NCI-H526 treated with DMSO at 0.1 percent for 48 hours (cell line): Measurements from ENCODE around the gene PRSS3.
"Not testable (repeated sequence)": the region's sequence is repeated elsewhere in the genome, so short reads cannot be mapped to it uniquely, and the experiment has no call there.

Source experiments
- DNase-seq: peaks from one replicate; lab custom pipeline; 2025; lab: John Stamatoyannopoulos, UW

The PRSS3 gene

DNA sequence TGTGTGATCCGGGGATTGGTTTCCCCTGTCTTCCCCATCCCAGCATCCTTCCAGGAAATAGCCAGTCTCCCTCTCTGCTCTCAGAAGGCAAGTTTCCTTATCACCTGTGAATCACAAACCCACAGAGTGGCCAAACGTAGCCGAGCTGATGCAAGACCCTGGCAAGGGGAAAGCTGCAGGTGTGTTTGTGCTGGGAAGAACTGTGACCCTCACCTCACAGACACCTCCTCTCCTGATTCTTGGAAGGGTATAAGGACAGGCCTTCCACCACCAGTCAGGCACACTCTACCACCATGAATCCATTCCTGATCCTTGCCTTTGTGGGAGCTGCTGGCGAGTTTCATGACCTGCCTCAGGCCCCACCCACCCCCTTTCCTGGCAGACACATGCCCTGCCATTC is at the start of gene PRSS3:
Gene PRSS3 (plus strand): TSS at position 281 of the 400 bp plus-strand sequence. CDS start 13 bp downstream, at position 294.
- DNase-seq = no peak

DNA sequence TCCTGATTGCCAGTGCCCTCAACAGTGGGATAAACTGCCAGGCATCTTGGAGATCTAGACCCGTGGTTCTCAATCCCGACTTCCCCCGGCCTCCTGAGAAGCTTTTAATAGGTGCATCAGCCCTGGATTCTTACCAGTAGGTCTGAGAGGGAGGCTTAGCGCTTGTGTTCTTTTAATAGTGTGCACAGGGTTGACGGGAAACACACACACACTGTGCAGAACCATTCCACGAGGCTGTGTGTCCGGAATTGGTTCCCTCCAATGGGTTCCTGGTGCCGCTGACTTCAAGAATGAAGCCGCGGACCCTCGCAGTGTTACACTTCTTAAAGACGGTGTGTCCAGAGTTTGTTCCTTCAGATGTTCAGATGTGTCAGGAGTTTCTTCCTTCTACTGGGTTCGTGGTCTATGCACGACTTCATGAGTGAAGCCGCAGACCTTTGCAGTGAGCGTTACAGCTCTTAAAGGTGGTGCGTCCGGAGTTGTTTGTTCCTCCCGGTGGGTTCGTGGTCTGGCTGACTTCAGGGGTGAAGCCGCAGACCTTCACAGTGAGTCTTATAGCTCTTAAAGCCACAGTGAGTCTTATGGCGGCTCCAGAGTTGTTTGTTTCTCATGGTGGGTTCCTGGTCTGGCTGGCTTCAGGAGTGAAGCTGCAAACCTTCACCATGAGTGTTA is 46.6 kb upstream of the PRSS3 start:
- DNase-seq = no peak

DNA sequence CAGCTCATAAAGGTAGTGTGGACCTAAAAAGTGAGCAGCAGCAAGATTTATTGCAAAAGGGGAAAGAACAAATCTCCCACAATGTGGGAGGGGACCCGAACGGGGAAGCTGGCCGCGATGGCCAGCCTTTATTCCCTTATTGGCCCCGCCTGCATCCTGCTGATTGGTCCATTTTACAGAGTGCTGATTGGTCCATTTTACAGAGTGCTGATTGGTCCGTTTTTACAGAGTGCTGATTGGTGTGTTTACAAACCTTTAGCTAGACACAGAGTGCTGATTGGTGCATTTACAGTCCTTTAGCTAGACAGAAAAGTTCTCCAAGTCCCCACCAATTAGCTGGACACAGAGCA is 46.1 kb upstream of the PRSS3 start:
- not testable (repeated sequence) for DNase-seq

DNA sequence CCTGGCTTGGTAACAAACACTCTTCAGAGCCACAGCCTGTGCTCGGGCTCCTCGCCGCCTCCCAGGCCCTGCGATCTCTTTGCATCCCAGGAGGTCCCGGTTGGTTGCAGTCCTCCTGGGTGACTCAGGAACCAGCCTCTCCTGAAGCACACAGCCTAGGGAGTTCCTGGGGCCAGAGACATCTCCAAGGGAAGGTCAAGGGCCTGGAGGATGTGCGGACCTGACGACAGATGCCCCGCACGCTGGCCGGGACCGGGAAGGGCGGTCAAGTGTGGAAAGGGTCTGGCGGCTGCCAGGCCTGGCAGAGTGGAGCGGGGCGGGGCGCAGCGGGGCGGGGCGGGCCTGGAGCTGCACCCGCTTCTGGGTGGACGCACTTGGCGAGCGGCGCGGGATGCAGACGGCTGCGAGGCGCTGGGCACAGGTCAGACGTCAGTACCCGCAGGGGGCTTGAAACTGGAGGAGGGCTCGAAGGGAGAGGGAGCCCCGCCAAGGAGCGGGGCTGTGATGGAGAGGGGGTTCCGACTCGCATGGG is 45.0 kb upstream of the PRSS3 start:
- peak; percentile 41 for DNase-seq

DNA sequence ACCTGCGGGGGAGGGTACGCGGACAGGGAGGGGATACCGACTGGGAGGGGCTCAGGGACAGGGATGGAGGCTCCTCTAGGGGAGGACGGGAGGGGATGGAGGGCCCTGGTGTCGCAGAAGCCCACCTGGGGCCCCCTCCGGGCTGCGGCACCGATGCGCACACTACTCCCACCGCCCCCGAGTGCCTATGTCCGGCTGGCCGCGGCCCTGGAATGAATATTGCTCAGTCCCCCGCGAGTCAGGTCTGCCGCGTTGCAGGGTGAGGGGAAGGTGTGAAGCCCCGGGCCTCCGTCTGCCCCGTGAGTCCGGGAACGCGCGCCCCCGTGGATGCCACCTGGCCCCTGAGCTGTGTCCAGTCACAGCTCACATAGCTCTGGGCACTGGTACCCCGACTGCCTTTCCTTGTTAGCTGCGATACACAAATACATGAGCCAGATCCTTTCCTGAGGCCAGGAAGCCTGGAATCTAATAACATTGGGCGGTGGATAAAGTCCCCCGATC is 44.5 kb upstream of the PRSS3 start:
- no peak for DNase-seq

DNA sequence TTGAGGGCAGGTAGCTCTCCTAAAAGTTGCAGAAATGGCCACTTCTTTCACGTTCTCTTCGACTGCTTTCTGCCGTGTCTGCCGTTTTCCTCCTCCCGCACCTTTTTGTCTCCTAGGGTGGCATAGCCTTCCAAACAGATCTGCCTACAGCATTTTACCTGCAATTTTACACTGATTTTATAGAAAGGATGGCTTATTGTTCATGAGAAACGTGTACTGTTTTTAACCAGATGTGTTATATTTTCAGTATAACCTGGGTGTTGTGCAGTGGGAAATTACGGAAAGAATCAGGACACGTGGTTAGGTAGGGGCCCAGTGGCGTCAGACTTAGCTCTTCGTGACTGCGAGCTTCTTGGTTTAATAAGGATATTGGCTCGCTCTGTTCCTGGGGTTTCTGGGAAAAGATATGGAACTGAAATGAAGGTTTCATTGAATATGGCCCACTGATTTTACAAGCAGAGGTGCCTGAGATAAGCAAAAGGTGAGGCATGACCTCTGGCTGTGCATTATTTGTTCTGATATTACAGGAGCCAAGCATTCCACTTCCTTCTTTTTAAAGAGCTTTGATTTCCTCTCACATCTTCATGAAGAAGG is 43.7 kb upstream of the PRSS3 start:
- peak; percentile 59 for DNase-seq

DNA sequence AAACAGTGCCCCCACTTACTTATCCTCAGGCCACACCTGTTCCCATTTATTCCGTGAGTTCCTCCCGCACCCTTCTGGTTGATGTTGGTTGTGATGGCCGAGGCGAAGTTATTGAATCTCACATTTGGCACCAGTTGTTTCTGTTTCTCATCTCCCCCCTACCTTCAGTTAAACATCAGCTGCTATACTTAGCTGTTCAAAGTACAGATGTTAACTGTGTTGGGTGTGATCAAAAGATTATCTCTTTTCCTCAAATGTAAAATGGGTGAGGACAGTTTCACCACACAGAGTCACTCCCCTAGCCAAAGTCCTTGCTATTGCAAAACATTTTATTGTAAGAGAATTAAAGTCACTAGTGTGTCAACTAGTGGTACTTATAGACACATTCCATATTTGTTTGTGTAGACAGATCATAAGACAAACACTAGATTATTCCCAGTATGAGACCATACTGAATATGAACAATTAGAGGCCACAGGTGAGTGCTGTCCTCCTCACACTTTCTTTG is 43.2 kb upstream of the PRSS3 start:
- no peak for DNase-seq

DNA sequence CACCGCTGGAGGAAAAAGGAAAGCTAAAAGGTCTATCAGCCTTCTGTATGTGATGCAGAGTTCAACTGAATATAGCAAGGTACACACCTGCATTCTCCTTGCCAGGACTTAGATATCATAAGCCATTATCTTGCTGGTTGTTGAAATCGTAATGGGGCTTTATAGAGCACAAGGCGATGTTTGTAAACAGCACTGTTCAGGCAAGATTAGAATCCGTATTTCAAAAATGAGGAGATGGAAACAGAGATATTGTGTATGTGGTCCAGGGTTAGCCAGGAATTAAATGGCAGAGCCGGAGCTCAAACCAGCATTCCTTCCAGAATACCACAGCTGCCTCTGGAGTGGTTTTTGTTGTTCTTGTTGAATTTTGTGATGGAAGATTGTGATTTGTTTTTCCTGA is 42.6 kb upstream of the PRSS3 start:
- DNase-seq = not testable (repeated sequence)

DNA sequence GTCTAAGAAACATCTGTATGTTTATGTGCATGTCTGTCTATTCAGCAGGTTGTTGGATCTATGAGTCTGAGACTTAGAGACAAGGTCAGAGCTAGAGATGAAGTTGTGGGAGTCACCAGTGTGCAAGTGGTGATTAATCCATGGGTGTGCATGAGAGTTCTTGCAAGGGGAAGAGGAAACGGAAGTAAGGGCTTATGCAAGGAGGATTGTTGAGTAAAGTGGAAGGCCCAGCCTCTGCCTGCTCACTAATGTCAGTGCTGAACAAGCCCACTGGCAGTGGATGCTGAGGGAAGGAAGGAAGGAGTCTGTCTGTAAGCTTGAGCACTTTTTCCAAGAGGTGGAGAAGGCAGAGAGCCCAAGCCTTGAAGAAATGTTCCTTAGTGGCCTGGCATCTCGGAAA is 35.7 kb upstream of the PRSS3 start:
- not testable (repeated sequence) for DNase-seq

DNA sequence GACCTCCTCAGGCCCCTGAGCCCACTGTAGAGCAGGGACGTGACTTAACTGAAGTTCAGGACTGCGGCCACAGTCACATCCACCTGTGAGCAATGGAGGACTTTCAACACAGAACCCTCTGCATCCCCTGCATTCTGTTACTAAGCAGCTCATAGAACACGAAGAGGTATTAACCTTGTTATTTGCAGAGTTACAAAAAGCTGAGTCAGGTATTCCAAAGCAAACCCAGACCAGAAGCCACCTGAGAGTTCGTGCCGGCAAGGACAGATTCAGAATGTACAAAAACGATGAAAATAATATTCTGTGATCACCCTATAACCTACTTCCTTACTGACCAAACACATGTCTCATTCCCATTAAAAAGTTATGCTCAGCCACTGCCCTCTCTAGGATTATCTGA is 33.0 kb upstream of the PRSS3 start:
- no peak for DNase-seq

DNA sequence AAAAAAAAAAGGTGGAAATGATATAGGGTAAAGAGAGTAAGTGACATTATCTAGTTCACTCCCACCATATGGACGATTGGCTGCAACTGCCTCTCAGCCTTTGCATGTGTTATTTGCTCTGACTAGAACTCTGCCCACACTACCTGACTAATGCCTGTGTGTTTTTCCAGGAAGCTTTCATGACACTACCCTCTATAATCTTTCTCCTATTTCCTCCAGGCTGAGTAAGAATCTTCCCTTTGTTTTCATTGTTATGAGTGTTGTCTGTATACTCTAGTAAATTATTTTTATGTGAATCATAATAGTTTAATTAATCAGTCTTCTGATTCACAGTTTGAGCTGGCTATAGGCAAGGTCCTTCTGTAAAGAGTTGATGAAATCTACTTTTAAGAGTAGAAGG is 31.7 kb upstream of the PRSS3 start:
- DNase-seq = not testable (repeated sequence)

DNA sequence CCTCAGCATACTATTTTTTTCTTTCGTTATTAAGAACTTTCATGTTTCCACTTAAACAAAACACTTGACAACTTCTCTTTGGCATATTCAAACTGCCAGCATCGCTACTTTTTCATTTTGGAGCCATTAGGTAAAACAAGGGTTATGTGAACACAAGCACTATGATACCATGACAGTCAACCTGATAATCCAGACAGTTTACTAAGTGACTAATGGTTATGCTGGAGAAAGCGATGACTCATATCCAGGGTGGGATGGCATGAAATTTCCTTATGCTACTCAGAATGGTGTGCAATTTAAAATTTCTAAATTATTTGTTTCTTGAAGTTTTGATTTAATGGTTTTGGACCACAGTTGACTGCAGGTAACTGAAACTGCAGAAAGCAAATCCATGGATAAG is 29.9 kb upstream of the PRSS3 start:
- DNase-seq = no peak

DNA sequence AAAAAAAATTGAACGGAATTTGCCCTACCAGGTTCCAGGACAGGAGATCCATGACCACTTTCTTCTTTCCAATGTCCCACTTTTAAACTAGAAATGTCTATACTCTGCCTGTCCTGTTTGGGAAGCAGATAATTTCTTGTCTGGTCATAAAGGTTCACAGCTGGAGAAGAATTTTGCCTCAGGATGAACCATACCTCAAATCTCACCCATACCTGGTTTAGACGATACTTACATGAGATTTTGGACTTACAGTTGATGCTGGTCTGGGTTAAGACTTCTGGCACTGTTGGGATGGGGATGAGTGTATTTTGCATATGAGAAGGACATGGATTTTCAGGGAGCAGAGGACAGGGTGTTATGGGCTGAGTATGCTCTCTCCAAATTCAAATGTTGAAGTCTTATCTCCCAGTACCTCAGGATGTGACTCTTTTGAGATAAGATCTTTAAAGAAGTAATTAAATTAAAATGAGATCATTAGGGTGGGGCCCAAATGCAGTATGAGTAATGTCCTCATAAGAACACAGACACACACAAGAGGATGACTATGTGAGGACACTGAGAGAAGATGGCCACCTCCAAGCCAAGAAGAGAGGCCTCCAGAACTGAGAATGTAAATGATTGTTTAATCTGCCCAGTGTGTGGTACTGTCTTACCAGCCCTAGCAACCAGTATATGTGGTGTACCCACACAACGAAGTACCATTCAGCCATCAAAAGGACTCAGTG is 25.0 kb upstream of the PRSS3 start:
- not testable (repeated sequence) for DNase-seq

DNA sequence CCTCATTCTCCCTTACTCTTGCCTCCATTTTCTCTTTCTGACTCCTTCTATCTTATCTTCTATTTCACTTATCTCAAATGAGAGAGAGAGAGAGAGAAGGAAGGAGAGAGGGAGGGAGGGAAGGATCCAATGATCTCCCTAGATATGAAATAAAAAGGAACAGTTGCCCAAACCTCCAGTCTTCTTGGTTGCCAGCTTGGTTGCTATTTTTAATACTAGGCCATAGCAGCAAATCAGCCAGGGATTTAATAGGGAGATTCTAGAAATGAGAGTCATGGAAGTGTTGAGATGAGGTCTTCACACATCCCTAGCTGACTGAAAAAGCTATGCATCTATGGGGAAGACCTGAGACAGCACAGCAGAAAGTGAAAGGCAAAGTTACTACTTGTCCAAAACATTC is 22.2 kb upstream of the PRSS3 start:
- not testable (repeated sequence) for DNase-seq

DNA sequence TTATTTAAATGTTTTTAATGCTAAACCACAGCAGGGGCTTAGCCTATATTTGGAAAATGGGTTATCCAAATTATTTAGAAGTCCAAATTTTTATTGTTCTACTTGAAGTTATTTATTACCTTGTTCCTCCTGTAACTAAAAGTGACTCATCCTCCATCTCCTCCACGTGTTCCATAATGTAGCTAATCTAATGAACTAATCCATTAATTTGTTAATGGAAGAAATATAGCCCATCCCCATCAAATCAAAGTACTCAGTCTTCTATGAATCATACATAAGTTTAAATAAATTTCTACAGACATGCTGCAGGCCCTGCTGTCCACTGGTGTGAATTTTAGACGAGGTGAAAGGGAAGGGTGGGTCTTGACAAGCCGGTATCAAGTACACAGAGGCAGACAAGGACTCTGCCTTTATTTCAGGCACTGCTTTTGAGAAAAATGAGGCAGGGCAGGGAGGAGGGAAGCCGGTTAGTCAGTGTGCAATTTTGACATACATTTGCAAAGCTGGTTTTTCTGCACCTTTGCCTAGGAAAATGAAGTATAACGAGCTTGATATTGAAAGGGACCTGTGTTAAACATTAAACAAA is 21.2 kb upstream of the PRSS3 start:
- DNase-seq = peak; percentile 91

DNA sequence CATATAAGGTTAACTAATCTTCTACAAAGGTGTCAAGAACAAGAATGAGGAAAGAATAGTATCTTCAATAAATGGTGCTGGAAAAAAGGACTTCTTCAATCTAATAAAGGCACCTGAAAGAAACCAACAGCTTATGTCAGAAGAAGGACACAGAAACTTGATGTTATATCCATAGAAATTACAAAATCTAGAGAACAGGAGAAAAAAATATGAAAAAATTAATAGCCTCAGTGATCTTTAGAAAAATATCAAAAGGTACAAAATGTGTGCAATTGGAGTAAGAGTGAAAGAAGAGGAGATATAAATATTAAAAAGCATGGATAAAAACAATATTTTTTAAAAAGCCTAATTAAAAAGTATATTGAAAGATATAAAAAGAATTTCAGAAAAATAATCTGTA is 18.8 kb upstream of the PRSS3 start:
- no peak for DNase-seq

DNA sequence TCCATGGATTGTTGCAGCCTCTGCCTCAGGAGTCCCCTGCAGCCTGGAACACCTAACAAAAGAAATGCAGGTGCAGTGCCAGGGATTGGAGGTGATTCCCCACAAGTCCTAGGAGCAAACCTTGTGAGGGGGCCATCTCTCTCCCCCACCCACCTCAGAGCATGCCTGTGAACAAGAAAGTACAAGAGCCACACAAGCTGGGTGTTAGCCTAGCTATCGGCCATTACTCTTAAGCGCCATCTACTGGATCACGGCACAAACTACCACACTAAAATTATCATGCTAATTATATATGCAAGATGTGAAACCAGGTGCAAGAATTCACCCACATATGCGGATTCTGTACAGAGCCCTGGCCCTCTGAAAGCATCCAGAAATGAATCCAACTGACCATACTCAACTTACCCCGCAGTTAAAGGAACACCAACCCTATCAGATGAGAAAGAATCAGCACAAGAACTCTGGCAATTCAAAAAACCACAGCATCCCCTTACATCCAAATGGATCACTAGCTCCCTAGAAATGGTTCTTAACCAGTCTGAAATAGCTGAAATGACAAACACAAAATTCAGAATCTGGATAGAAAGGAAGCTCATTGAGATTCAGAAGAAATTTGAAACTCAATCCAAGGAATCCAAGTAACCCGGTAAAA is 16.5 kb upstream of the PRSS3 start:
- peak; percentile 68 for DNase-seq

DNA sequence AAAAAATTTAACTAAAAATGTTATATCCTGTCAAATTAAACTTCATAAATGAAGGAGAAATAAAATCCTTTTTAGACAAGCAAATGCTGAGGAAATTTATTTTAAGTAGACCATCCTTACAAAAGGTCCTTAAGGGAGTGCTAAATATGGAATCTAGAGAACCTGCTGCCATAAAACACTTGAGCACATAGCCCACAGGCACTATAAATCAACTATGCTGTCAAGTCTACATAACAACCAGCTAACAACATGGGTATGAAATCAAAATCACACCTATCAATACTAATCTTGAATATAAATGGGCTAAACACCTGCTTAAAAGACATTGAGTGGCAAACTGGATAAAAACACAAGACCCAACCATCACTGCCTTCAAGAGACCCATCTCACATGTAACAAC is 15.1 kb upstream of the PRSS3 start:
- no peak for DNase-seq

DNA sequence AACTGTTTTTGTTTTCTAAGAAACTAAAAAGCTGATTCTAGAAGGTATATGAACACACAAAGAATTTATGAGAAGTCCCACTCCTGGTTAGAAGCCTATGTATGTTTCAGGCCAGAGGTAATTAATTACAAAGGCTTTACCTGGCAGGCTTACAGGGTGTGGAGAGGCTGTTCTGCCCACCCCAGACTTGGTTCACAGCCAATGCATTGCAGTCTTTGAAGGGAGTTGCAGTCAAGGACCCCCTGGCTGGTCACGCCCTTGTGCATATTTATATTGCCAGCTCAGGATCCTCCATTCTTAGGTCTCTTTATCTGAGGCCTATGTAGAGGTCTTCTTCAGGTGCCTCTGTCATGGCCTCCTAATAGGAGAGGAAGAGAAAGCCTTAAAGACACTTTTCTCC is 13.6 kb upstream of the PRSS3 start:
- no peak for DNase-seq

DNA sequence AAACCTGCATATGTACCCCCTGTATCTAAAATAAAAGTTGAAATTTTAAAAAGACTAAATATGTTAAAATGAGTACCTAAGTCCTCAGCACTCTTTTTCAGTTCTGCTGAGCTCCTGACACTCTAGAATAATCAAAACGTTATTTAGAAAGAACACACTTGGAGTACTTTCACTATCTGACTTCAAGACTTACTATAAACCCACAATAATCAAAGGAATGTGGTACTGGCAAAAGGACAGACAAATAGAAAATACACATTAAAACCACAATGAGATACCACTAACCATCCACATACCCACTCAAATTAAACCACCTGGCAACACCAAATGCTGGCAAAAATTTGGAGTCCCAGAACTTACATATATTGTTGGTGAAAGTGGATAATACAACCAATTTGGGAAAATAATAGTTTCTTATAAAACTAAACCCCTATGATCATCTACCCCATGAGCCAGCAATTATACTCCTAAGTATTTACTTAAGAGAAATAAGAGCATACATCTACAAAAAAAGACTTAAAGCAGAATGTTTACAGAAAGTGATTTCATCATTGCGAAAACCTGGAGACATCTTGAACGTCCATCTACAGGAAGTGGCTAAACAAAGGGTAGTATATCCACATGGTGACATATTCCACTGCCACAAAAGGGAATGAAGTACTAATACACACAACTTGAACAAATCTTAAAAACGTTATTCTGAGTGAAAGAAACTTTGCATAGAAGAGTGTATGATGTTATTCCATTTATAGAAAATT is 12.8 kb upstream of the PRSS3 start:
- DNase-seq = no peak

DNA sequence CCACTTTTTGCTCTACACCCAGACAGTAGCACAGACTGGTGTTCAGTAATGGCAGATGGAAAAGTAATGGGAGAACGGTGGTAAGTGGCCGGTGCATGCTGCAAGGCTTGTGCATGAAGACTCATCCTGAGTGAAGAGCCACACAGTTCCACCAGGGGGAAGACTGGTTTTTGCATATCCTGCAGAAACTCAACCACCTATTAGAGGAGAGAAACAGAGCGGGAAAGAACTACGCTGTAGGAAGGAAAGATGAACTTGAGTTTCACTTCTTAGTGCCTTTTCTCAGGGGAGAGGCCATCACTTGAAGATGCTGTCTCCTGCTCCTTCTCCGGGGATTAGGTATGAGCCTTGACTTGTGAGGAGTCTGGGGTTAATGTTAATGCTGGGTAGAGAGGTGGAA is 9.4 kb upstream of the PRSS3 start:
- DNase-seq = no peak
